Ovary (tissue), 3 donors: ENCODE measurements around the gene CSTB.

Experiments used
- EP300 ChIP-seq: sonication (generic); formaldehyde crosslinking; IDR thresholded peaks from one replicate; pipeline ENCODE4 v1.6.1; 2017; ENCODE audit warnings: antibody characterized with exemption
- POLR2A ChIP-seq: fragments of 450-650 bp; IDR thresholded peaks from one replicate; pipeline ENCODE4 v1.6.1; 2017; ENCODE audit warnings: antibody characterized with exemption, mild to moderate bottlenecking, moderate library complexity
- TF ChIP-seq, protein P1 (sequence below), 3 donors: fragments of 450-650 bp in 2 of 3; fragments of 200-600 bp in 1 of 3; IDR thresholded peaks; one replicate each; pipeline versions ENCODE4 v1.5.1 to v1.8.0; 2016 to 2022; ENCODE audit warnings: antibody characterized with exemption in 3 of 3, mild to moderate bottlenecking in 1 of 3
- donor health status: DM: no; HTN: no; CAD: no.

DNA sequence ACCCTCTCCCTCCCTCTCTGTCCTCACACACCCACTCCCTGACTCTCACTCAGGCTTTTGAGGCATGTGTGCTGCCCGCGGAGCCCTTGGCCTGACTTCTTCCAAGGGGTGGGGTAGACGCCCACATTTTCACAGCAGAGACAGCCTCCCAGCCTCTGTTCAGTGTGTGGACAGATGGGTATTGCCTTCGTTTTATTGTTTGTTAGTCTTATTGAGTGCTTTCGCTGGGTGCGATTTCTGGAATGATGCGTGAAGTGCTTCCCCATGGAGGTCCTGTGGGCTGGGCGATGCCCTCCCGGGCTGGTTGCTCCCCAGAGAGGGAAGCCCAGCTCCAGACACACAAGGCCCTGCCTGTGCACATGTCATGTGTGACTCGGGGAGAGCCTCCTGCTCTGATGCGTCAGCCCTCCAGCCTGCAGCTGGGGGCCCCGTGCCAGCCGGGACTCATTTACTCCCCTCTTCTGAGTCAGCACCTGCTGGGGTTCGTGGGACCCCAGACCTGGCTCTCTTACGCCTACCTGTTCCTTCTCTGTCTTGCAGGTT lies 42.5 kb downstream of the CSTB start:
- TF ChIP-seq, protein P1, sequence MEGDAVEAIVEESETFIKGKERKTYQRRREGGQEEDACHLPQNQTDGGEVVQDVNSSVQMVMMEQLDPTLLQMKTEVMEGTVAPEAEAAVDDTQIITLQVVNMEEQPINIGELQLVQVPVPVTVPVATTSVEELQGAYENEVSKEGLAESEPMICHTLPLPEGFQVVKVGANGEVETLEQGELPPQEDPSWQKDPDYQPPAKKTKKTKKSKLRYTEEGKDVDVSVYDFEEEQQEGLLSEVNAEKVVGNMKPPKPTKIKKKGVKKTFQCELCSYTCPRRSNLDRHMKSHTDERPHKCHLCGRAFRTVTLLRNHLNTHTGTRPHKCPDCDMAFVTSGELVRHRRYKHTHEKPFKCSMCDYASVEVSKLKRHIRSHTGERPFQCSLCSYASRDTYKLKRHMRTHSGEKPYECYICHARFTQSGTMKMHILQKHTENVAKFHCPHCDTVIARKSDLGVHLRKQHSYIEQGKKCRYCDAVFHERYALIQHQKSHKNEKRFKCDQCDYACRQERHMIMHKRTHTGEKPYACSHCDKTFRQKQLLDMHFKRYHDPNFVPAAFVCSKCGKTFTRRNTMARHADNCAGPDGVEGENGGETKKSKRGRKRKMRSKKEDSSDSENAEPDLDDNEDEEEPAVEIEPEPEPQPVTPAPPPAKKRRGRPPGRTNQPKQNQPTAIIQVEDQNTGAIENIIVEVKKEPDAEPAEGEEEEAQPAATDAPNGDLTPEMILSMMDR (IDR thresholded peaks at IDR 0.05), result no peak
- TF ChIP-seq POLR2A (no peak), EP300 (no peak)
